OCI-LY1 (cell line): ENCODE measurements around the gene MAP4K1.

Experiments used
- H2AFZ ChIP-seq: fragments of 200-600 bp; sonication (generic), shearing (Covaris generic); 2 replicates; pipeline ENCODE4 v1.6.0; 2014; ENCODE audit warnings: antibody characterized with exemption, mild to moderate bottlenecking, low read length
- H3F3A ChIP-seq: fragments of 200-600 bp; sonication (generic), shearing (Covaris generic); 2 replicates; pipeline ENCODE4 v1.6.0; 2014; ENCODE audit warnings: mild to moderate bottlenecking, antibody characterized with exemption, low read length, moderate library complexity; ENCODE audit not compliant: insufficient read depth
- H3K27ac ChIP-seq: fragments of 200-600 bp; sonication (generic); 2 replicates; pipeline ENCODE4 v1.5.1; 2014; ENCODE audit warnings: low read length, mixed run types, mild to moderate bottlenecking, low read depth; ENCODE audit not compliant: poor library complexity, severe bottlenecking
- H3K27me3 ChIP-seq: fragments of 200-600 bp; sonication (generic); 2 replicates; pipeline ENCODE4 v1.6.0; 2014; ENCODE audit warnings: antibody characterized with exemption, mild to moderate bottlenecking, low read length, moderate library complexity; ENCODE audit not compliant: insufficient read depth
- H3K36me3 ChIP-seq: fragments of 200-600 bp; sonication (generic); 2 replicates; pipeline ENCODE4 v1.6.1; 2014; ENCODE audit warnings: mild to moderate bottlenecking, antibody characterized with exemption, low read length, moderate library complexity, mixed read lengths; ENCODE audit not compliant: insufficient read depth
- H3K4me1 ChIP-seq: fragments of 200-600 bp; sonication (generic); 2 replicates; pipeline ENCODE4 v1.5.1; 2014; ENCODE audit warnings: mild to moderate bottlenecking, low read length, moderate library complexity; ENCODE audit not compliant: insufficient read depth, severe bottlenecking
- H3K4me2 ChIP-seq: fragments of 200-600 bp; sonication (generic), shearing (Covaris generic); 2 replicates; pipeline ENCODE4 v1.6.1; 2014; ENCODE audit warnings: low read length
- H3K4me3 ChIP-seq: fragments of 200-600 bp; sonication (generic); 2 replicates; pipeline ENCODE4 v1.5.1; 2014; ENCODE audit warnings: low read length, low read depth, mild to moderate bottlenecking, mixed read lengths; ENCODE audit not compliant: poor library complexity, severe bottlenecking
- H3K79me2 ChIP-seq: fragments of 200-600 bp; shearing (Covaris generic); 2 replicates; pipeline ENCODE4 v1.6.1; 2016; ENCODE audit warnings: mixed run types, low read length, mixed read lengths; ENCODE audit not compliant: insufficient read depth
- H3K9ac ChIP-seq: fragments of 200-600 bp; sonication (generic), shearing (Covaris generic); 2 replicates; pipeline ENCODE4 v1.6.1; 2014; ENCODE audit warnings: mild to moderate bottlenecking, low read length, mixed read lengths
- H3K9me2 ChIP-seq: fragments of 200-600 bp; sonication (generic), shearing (Covaris generic); 2 replicates; pipeline ENCODE4 v1.6.1; 2014; ENCODE audit warnings: low read depth, mild to moderate bottlenecking, low read length, mixed read lengths
- H3K9me3 ChIP-seq: fragments of 200-600 bp; shearing (Covaris generic); 2 replicates; pipeline ENCODE4 v1.6.1; 2014; ENCODE audit warnings: low read length, mixed read lengths
- H4K20me1 ChIP-seq: fragments of 200-600 bp; sonication (generic), shearing (Covaris generic); 2 replicates; pipeline ENCODE4 v1.6.0; 2016; ENCODE audit warnings: mild to moderate bottlenecking, low read length; ENCODE audit not compliant: insufficient read depth
- EZH2 ChIP-seq: fragments of 200-600 bp; sonication (generic), shearing (Covaris generic); IDR thresholded peaks from 2 replicates; pipeline ENCODE4 v1.8.0; 2017; ENCODE audit warnings: borderline replicate concordance, mixed run types, mild to moderate bottlenecking, antibody characterized with exemption, low read length, moderate library complexity, mixed read lengths
- TF ChIP-seq, protein P1 (sequence below): fragments of 200-600 bp; sonication (generic), shearing (Covaris generic); IDR thresholded peaks from 2 replicates; pipeline ENCODE4 v1.5.1; 2017; ENCODE audit warnings: mild to moderate bottlenecking, antibody characterized with exemption, low read length, moderate library complexity, mixed read lengths

MAP4K1 gene

DNA sequence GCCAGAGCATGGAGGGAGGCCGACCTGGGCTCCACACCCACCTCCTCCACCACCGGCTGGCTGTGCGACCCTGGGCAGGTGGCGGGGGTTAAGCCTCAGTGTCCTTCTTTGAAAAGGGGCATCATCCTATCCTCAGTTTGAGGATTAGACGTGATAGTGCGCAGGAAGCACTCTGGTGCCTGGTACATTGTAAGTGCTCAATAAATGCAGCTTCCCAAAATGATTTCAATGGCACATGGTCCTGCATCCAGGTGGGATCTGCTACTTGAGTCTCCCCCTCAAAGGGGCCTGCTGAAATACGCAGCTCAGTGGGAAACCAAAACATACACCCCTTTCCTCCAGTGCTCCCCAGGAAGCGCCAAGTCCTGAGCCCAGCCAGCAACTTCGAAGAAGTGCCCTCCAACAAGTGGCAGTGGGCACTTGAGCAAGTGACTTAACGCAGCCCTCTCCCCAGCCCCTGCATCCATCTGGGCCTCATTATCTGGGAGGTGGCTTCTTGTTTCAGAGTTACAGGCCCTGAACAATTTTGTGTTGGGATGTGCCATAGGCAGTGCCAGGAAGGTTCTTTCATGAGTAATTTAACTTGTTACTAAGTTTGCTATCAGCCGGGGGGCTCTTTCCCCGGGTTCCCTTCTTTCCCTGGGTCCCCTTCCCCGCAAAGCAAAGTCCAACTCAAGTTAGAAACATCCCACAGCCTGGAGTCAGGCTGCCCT, 47.6 kb upstream of the MAP4K1 start:
- no peaks in the 10 kb centered on the region for H4K20me1 ChIP-seq
- H3F3A ChIP-seq = no peaks in the 10 kb centered on the region
- no peaks in the 10 kb centered on the region for H3K36me3 ChIP-seq
- no peak overlapping the region for H3K4me2 ChIP-seq
- no peak overlapping the region for H2AFZ ChIP-seq
- peaks cover 56% of the 10 kb centered on the region for H3K4me1 ChIP-seq
- H3K4me3 ChIP-seq = no peak overlapping the region
- H3K79me2 ChIP-seq = peaks cover 35% of the 10 kb centered on the region
- H3K27me3 ChIP-seq = no peaks in the 10 kb centered on the region
- peak overlapping the region; percentile 5 for H3K27ac ChIP-seq
- TF ChIP-seq EZH2 = no peak
- TF ChIP-seq, protein P1, sequence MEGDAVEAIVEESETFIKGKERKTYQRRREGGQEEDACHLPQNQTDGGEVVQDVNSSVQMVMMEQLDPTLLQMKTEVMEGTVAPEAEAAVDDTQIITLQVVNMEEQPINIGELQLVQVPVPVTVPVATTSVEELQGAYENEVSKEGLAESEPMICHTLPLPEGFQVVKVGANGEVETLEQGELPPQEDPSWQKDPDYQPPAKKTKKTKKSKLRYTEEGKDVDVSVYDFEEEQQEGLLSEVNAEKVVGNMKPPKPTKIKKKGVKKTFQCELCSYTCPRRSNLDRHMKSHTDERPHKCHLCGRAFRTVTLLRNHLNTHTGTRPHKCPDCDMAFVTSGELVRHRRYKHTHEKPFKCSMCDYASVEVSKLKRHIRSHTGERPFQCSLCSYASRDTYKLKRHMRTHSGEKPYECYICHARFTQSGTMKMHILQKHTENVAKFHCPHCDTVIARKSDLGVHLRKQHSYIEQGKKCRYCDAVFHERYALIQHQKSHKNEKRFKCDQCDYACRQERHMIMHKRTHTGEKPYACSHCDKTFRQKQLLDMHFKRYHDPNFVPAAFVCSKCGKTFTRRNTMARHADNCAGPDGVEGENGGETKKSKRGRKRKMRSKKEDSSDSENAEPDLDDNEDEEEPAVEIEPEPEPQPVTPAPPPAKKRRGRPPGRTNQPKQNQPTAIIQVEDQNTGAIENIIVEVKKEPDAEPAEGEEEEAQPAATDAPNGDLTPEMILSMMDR = no peak
- no peaks in the 10 kb centered on the region for H3K9me3 ChIP-seq
- H3K9ac ChIP-seq = no peak overlapping the region
- H3K9me2 ChIP-seq = no peaks in the 10 kb centered on the region

DNA sequence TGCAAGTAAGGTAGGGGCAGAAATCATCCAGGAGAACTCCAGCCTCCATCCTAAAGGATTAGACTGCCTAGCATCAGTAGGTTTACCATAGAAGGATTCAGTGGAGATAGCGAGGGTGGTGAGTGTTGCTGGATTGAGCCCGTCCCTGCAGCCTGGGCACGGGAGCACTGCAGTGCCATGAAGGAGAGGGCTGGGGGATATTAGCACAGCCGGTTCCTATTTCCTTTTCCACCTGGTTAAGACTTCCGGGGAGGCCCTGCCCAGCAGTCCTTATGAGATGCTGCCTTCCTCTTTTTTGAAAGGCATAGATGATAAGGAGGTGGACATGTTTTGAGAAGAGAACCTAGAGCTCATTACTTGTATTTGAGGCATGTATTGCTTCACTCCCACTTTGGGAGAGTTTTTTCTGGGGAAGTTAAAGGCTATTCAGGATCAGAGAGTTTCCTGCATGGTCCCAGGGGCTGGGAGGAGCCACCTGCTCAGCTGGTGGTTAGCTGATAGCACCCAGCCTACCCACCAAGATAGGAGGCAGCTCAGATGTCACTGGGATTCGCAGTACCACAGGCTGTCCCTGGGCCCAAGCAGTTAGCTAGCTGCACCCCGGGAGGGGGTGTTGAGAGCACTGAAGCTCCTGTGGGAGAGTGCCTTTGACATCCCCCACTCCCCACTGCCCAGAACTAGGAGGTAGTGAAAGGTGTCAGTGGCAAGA, 46.9 kb upstream of the MAP4K1 start:
- peaks cover 55% of the 10 kb centered on the region for H3K4me1 ChIP-seq
- no peaks in the 10 kb centered on the region for H3F3A ChIP-seq
- H3K9me2 ChIP-seq = no peaks in the 10 kb centered on the region
- peak overlapping the region; percentile 37; the same call in 1 of the 2 replicates for H3K4me2 ChIP-seq
- H4K20me1 ChIP-seq = no peaks in the 10 kb centered on the region
- TF ChIP-seq, protein P1 = no peak
- no peak for TF ChIP-seq EZH2
- no peak overlapping the region for H2AFZ ChIP-seq
- H3K4me3 ChIP-seq = no peak overlapping the region
- no peaks in the 10 kb centered on the region for H3K36me3 ChIP-seq
- no peaks in the 10 kb centered on the region for H3K9me3 ChIP-seq
- no peaks in the 10 kb centered on the region for H3K27me3 ChIP-seq
- H3K27ac ChIP-seq = peak overlapping the region; percentile 5
- H3K79me2 ChIP-seq = peaks cover 29% of the 10 kb centered on the region
- H3K9ac ChIP-seq = no peak overlapping the region

DNA sequence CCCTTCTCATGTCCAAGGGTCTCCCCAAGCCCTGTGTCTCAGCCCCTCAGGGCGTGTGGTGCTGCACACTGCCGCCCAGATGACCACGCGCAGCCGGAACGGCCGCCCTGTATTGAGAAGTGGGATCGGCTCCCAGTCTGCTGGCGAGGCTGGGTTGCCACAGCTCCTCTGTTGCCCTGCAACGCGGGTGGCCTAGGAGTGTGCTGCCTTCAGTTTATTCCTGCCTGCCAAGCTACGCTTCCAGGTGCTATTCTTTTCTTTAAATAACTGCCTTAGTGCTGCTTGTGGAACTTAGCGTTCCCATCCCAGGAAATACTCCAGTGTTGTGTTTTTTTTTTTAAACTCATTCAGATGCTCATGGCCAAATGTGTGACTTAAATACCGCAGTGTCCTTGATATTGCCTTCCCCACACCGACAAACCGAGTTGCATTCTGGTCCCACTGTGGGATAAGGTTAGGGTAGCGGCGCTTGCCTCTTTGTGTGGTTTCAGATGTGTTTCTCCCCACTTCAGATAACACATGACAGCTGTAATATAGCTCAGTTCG, 46.3 kb upstream of the MAP4K1 start:
- no peak overlapping the region for H3K4me3 ChIP-seq
- H3K9ac ChIP-seq = no peak overlapping the region
- H3K4me1 ChIP-seq = peaks cover 49% of the 10 kb centered on the region
- no peaks in the 10 kb centered on the region for H3K9me3 ChIP-seq
- H3K36me3 ChIP-seq = no peaks in the 10 kb centered on the region
- H3K4me2 ChIP-seq = peak overlapping the region; percentile 37; the same call in 1 of the 2 replicates
- H3K27ac ChIP-seq = no peak overlapping the region
- no peak overlapping the region for H2AFZ ChIP-seq
- H3K9me2 ChIP-seq = no peaks in the 10 kb centered on the region
- no peaks in the 10 kb centered on the region for H3K27me3 ChIP-seq
- H3F3A ChIP-seq = no peaks in the 10 kb centered on the region
- H3K79me2 ChIP-seq = peaks cover 30% of the 10 kb centered on the region
- TF ChIP-seq, protein P1 = no peak
- H4K20me1 ChIP-seq = no peaks in the 10 kb centered on the region
